Common myeloid progenitor, CD34-positive (primary cell): Measurements from ENCODE around the gene NEK7.

Experiments used
- CTCF ChIA-PET: fragments of 350-600 bp; sonication (Branson Sonifier 250); formaldehyde crosslinking; loops from one replicate; lab custom pipeline; 2021; ENCODE audit warnings: antibody characterized with exemption; lab: Charles Lee
- POLR2A ChIA-PET: fragments of 350-600 bp; sonication (Branson Sonifier 250); formaldehyde crosslinking; loops from one replicate; lab custom pipeline; 2021; ENCODE audit warnings: antibody characterized with exemption; lab: Charles Lee
- DNase-seq, 3 donors: peaks; one replicate each; pipeline versions ENCODE4 v3.0.0 to v3.0.0-alpha.2; 2013
- H3K27ac ChIP-seq, 2 experiments: 1 replicate in 1 of 2; 2 replicates in 1 of 2; pipeline ENCODE4 v1.7.0; 2013; ENCODE audit warnings: inconsistent platforms in 2 of 2, low read length in 2 of 2, mild to moderate bottlenecking in 2 of 2, low read depth in 1 of 2, moderate library complexity in 1 of 2; ENCODE audit not compliant: severe bottlenecking in 2 of 2, insufficient read depth in 1 of 2, poor library complexity in 1 of 2
- H3K27me3 ChIP-seq, 5 experiments: replicated peaks in 2 of 5; 1 replicate in 3 of 5; 2 replicates in 2 of 5; pipeline versions ENCODE4 v1.6.1 to v1.7.0; 2013; ENCODE audit warnings: low read length in 4 of 5, mild to moderate bottlenecking in 2 of 5, moderate library complexity in 2 of 5, inconsistent platforms in 1 of 5; ENCODE audit not compliant: insufficient read depth in 5 of 5, control insufficient read depth in 4 of 5
- H3K36me3 ChIP-seq, 4 experiments: 1 replicate in 2 of 4; 2 replicates in 2 of 4; pipeline versions ENCODE4 v1.6.1 to v1.7.0; 2013; ENCODE audit warnings: low read length in 3 of 4, control low read depth in 1 of 4, mild to moderate bottlenecking in 1 of 4; ENCODE audit not compliant: control insufficient read depth in 4 of 4, insufficient read depth in 4 of 4
- H3K4me1 ChIP-seq, 4 experiments: 1 replicate in 3 of 4; 2 replicates in 1 of 4; pipeline versions ENCODE4 v1.6.1 to v1.7.1; 2013; ENCODE audit warnings: low read length in 3 of 4, mild to moderate bottlenecking in 3 of 4, control low read depth in 1 of 4, inconsistent platforms in 1 of 4, moderate library complexity in 1 of 4; ENCODE audit not compliant: control insufficient read depth in 4 of 4, insufficient read depth in 4 of 4; ENCODE audit errors: control extremely low read depth in 1 of 4
- H3K4me3 ChIP-seq, 7 experiments: 1 replicate in 4 of 7; 2 replicates in 3 of 7; pipeline versions ENCODE4 v1.5.1 to v1.7.0; 2013; ENCODE audit warnings: mild to moderate bottlenecking in 7 of 7, low read length in 6 of 7, moderate library complexity in 6 of 7, inconsistent platforms in 2 of 7, low read depth in 2 of 7, control low read depth in 1 of 7; ENCODE audit not compliant: insufficient read depth in 4 of 7, control insufficient read depth in 1 of 7; ENCODE audit errors: extremely low read depth in 1 of 7
- H3K9me3 ChIP-seq, 5 experiments: 1 replicate in 4 of 5; 2 replicates in 1 of 5; pipeline versions ENCODE4 v1.6.1 to v1.7.1; 2013; ENCODE audit warnings: low read length in 4 of 5, mild to moderate bottlenecking in 2 of 5, inconsistent platforms in 1 of 5, low read depth in 1 of 5, moderate library complexity in 1 of 5; ENCODE audit not compliant: control insufficient read depth in 4 of 5, insufficient read depth in 2 of 5; ENCODE audit errors: control extremely low read depth in 1 of 5
- WGBS: methylation state at CpG from one replicate; pipeline ENCODE4 v1.1.5; 2013; ENCODE audit not compliant: insufficient coverage; 5-methylcytosine and 5-hydroxymethylcytosine counted together

Gene NEK7

GRCh38 chr1:198141668-198142351 lies 15.0 kb upstream of the NEK7 start:
- no peak for DNase-seq
- Histone ChIP-seq H3K4me3 (no peak overlapping the region), H3K9me3 (peaks cover 0 to 4% (median 0%) of the 10 kb centered on the region in 5 experiments), H3K4me1 (peaks cover 0 to 5% (median 3%) of the 10 kb centered on the region in 4 experiments), H3K27ac (no peak overlapping the region), H3K27me3 (no peaks in the 10 kb centered on the region), H3K36me3 (no peaks in the 10 kb centered on the region)
- ChIA-PET POLR2A (no interaction called here), CTCF (no interaction called here)
- no CpG with 5 or more reads among the region's 2 CpGs for WGBS

DNA sequence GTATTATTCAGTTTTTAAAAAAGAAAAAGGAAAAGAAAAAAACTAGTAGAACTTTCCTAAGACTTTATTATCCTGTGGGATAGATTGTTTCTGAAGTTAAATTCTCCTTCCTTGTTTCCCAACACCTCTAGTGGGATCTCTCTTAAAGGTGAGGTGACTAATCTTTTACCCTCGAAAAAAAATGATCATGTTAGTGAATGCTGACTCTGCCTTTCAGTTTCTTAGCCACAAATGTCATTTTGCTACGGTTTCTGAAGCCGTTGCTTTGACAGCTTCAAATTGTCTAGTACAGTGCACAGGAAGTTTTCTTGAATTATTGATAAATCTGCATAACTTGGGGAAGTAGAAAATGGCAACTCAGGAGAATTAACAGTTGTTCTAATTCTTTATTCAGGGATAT lies 13.0 kb upstream of the NEK7 start:
- Histone ChIP-seq H3K27me3 (no peaks in the 10 kb centered on the region), H3K4me3 (no peak overlapping the region), H3K36me3 (no peaks in the 10 kb centered on the region), H3K9me3 (peaks cover 0 to 4% (median 0%) of the 10 kb centered on the region in 5 experiments), H3K27ac (no peak overlapping the region), H3K4me1 (peaks cover 0 to 5% (median 3%) of the 10 kb centered on the region in 4 experiments)
- DNase-seq = peak in 2 of 3 donors; percentile 53 to 70
- CTCF ChIA-PET = interaction anchor here (1.0 kb wide), 1 partner anchor 9 kb away, joined by 4 read pairs; no protein-coding TSS in a partner anchor
- POLR2A ChIA-PET = no interaction called here
- WGBS = 6% methylated on average over 3 of the region's 3 CpGs

- CTCF ChIA-PET = no interaction called here
Measured at GRCh38 chr1:198147216-198147615, 9.6 kb upstream of the NEK7 start.

DNA sequence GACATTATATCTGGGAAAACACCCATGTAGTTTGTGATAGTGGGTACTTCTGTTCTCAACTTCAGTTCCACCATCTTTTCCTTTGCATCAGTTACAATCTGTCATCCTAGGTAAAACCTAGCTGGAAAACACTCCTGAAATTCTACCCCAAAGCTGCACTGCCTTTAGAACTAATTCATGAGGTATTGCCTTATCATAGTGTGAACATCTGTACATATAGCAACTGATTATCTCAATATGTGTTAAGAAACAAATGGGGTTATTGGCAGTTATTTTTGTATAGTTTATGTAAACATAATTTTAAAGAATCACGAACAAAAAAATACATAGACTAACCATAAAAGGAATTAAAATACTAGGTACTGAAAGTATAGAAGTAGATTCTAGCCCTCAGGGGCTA lies 6.4 kb upstream of the NEK7 start:
- no peaks in the 10 kb centered on the region for H3K36me3 ChIP-seq
- no peaks in the 10 kb centered on the region for H3K9me3 ChIP-seq
- WGBS = no CpG with 5 or more reads among the region's 1 CpG
- peaks cover 0 to 17% (median 4%) of the 10 kb centered on the region in 4 experiments for H3K4me1 ChIP-seq
- POLR2A ChIA-PET = no interaction called here
- CTCF ChIA-PET = no interaction called here
- H3K27me3 ChIP-seq = no peaks in the 10 kb centered on the region
- H3K27ac ChIP-seq = no peak overlapping the region
- no peak for DNase-seq
- H3K4me3 ChIP-seq = no peak overlapping the region

More at GRCh38 chr1:198147216-198147615, 9.6 kb upstream of the NEK7 start:
- peaks cover 0 to 12% (median 4%) of the 10 kb centered on the region in 4 experiments for H3K4me1 ChIP-seq
- no peak overlapping the region for H3K4me3 ChIP-seq
- H3K9me3 ChIP-seq = no peaks in the 10 kb centered on the region
- no peak overlapping the region for H3K27ac ChIP-seq
- no CpG with 5 or more reads among the region's 2 CpGs for WGBS
- no peak for DNase-seq
- H3K27me3 ChIP-seq = no peaks in the 10 kb centered on the region
- no peaks in the 10 kb centered on the region for H3K36me3 ChIP-seq
- POLR2A ChIA-PET = no interaction called here

DNA sequence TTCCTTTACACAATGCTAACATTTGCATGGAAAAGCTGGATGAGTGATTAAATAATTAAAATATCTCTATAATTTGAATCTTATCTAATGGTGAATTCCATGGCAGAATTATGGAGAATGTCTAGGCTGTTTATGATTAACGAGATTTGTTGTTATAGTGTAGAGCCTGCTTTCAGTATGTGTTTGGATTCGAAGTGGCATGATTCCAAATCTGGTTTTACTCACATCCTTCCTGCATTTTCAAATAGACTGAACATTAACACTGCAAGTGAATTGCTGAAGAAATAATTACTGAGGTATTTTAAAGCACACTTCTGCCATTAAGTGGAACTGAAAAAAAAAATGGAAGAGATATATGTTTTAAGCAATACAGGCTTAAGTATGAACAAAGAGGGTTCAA lies 5.1 kb upstream of the NEK7 start:
- POLR2A ChIA-PET = no interaction called here
- Histone ChIP-seq H3K4me3 (no peak overlapping the region), H3K27me3 (no peaks in the 10 kb centered on the region), H3K27ac (no peak overlapping the region), H3K9me3 (no peaks in the 10 kb centered on the region), H3K4me1 (peaks cover 0 to 17% (median 7%) of the 10 kb centered on the region in 4 experiments), H3K36me3 (no peaks in the 10 kb centered on the region)
- no CpG with 5 or more reads among the region's 2 CpGs for WGBS
- CTCF ChIA-PET = no interaction called here
- peak in 2 of 3 donors; percentile 48 to 58 for DNase-seq

- H3K27ac ChIP-seq = no peak overlapping the region
- ChIA-PET POLR2A (no interaction called here), CTCF (interaction anchor here (1.1 to 2.4 kb wide), 5 partner anchors 9 to 109 kb away, joined by 3 to 6 read pairs (median 4); no protein-coding TSS in a partner anchor)
Measured at GRCh38 chr1:198153103-198153502, 3.7 kb upstream of the NEK7 start.

GRCh38 chr1:198153804-198154203 lies 3.0 kb upstream of the NEK7 start:
- ChIA-PET CTCF (interaction anchor here (0.9 to 2.4 kb wide), 7 partner anchors 10 to 108 kb away, joined by 3 to 6 read pairs (median 3); no protein-coding TSS in a partner anchor), POLR2A (no interaction called here)
- Histone ChIP-seq H3K27me3 (no peaks in the 10 kb centered on the region), H3K4me3 (no peak overlapping the region), H3K9me3 (no peaks in the 10 kb centered on the region), H3K27ac (no peak overlapping the region), H3K36me3 (no peaks in the 10 kb centered on the region), H3K4me1 (peaks cover 9 to 27% (median 18%) of the 10 kb centered on the region in 4 experiments)
- DNase-seq = no peak
- no CpG with 5 or more reads among the region's 1 CpG for WGBS

More at GRCh38 chr1:198153103-198153502, 3.7 kb upstream of the NEK7 start:
- DNase-seq = no peak
- Histone ChIP-seq H3K36me3 (no peaks in the 10 kb centered on the region), H3K9me3 (no peaks in the 10 kb centered on the region), H3K27me3 (no peaks in the 10 kb centered on the region), H3K4me3 (no peak overlapping the region), H3K4me1 (peaks cover 4 to 22% (median 12%) of the 10 kb centered on the region in 4 experiments)
